ENCODE results near the gene PTPRK. TPM values are rescaled to one million over a fixed set of nuclear protein-coding genes. Genes with fewer than 3 reads are reported as not detected.

The PTPRK gene
- total RNA-seq, 2 donors from 2014 or later = 0.77 to 0.78 TPM

- Mint-ChIP-seq H3K36me3 (ENCODE audit: low read depth) (peaks cover 3% of the 10 kb centered on the region), H3K27ac (no peak overlapping the region), H3K4me3 (no peak overlapping the region), H3K4me1 (peaks cover 5% of the 10 kb centered on the region), H3K27me3 (peaks cover 17% of the 10 kb centered on the region)
- no peaks in the 10 kb centered on the region for H3K9me3 ChIP-seq (ENCODE audit: control insufficient read depth, low read length, poor library complexity, severe bottlenecking)
- DNase-seq (no peak), ATAC-seq (no peak)
These were observed 173.3 kb downstream of the PTPRK start for GRCh38 chr6:128347123-128347522.

GRCh38 chr6:128346569-128346968 lies 173.8 kb downstream of the PTPRK start:
- no peak overlapping the region for H3K4me3 Mint-ChIP-seq
- H3K4me1 Mint-ChIP-seq = peaks cover 5% of the 10 kb centered on the region

GRCh38 chr6:128345278-128345677 lies 175.1 kb downstream of the PTPRK start:
- H3K36me3 Mint-ChIP-seq (ENCODE audit: low read depth) = peaks cover 3% of the 10 kb centered on the region
- H3K27ac Mint-ChIP-seq = no peak overlapping the region
- DNase-seq (no peak), ATAC-seq (no peak)
- no peaks in the 10 kb centered on the region for H3K9me3 ChIP-seq (ENCODE audit: control insufficient read depth, low read length, poor library complexity, severe bottlenecking)
- peaks cover 21% of the 10 kb centered on the region for H3K27me3 Mint-ChIP-seq
- H3K4me1 Mint-ChIP-seq = peaks cover 5% of the 10 kb centered on the region
- H3K4me3 Mint-ChIP-seq = no peak overlapping the region

More at GRCh38 chr6:128346569-128346968, 173.8 kb downstream of the PTPRK start:
- Mint-ChIP-seq H3K27me3 (peaks cover 21% of the 10 kb centered on the region), H3K36me3 (ENCODE audit: low read depth) (peaks cover 3% of the 10 kb centered on the region), H3K27ac (no peak overlapping the region)
- DNase-seq = no peak
- ATAC-seq = no peak
- no peaks in the 10 kb centered on the region for H3K9me3 ChIP-seq (ENCODE audit: control insufficient read depth, low read length, poor library complexity, severe bottlenecking)

- Mint-ChIP-seq H3K4me1 (no peaks in the 10 kb centered on the region), H3K27me3 (peaks cover 14% of the 10 kb centered on the region), H3K4me3 (no peak overlapping the region), H3K27ac (no peak overlapping the region), H3K36me3 (ENCODE audit: low read depth) (no peaks in the 10 kb centered on the region)
- no peak for ATAC-seq
- DNase-seq = no peak
- H3K9me3 ChIP-seq (ENCODE audit: control insufficient read depth, low read length, poor library complexity, severe bottlenecking) = no peaks in the 10 kb centered on the region
These were observed 176.7 kb downstream of the PTPRK start for GRCh38 chr6:128343706-128344105.

GRCh38 chr6:128339635-128340450 lies 180.6 kb downstream of the PTPRK start:
- H3K4me1 Mint-ChIP-seq = peaks cover 2% of the 10 kb centered on the region
- no peak overlapping the region for H3K4me3 Mint-ChIP-seq
- H3K27me3 Mint-ChIP-seq = peaks cover 22% of the 10 kb centered on the region
- no peaks in the 10 kb centered on the region for H3K9me3 ChIP-seq (ENCODE audit: control insufficient read depth, low read length, poor library complexity, severe bottlenecking)
- peaks cover 2% of the 10 kb centered on the region for H3K36me3 Mint-ChIP-seq (ENCODE audit: low read depth)
- no peak for DNase-seq
- no peak for ATAC-seq
- no peak overlapping the region for H3K27ac Mint-ChIP-seq

- Mint-ChIP-seq H3K27me3 (peaks cover 21% of the 10 kb centered on the region), H3K4me3 (no peak overlapping the region), H3K4me1 (peaks cover 2% of the 10 kb centered on the region), H3K27ac (no peak overlapping the region), H3K36me3 (ENCODE audit: low read depth) (peaks cover 4% of the 10 kb centered on the region)
- DNase-seq = no peak
- no peaks in the 10 kb centered on the region for H3K9me3 ChIP-seq (ENCODE audit: control insufficient read depth, low read length, poor library complexity, severe bottlenecking)
- ATAC-seq = no peak
These were observed 182.8 kb downstream of the PTPRK start for GRCh38 chr6:128337619-128338018.

- Mint-ChIP-seq H3K27ac (no peak overlapping the region), H3K36me3 (ENCODE audit: low read depth) (peaks cover 5% of the 10 kb centered on the region), H3K4me3 (no peak overlapping the region), H3K27me3 (peaks cover 21% of the 10 kb centered on the region), H3K4me1 (peaks cover 2% of the 10 kb centered on the region)
- no peak for DNase-seq
- no peaks in the 10 kb centered on the region for H3K9me3 ChIP-seq (ENCODE audit: control insufficient read depth, low read length, poor library complexity, severe bottlenecking)
- no peak for ATAC-seq
These were observed 183.8 kb downstream of the PTPRK start for GRCh38 chr6:128336436-128337095.

GRCh38 chr6:128335963-128336362 lies 184.4 kb downstream of the PTPRK start:
- Mint-ChIP-seq H3K36me3 (ENCODE audit: low read depth) (peaks cover 5% of the 10 kb centered on the region), H3K27ac (no peak overlapping the region), H3K4me1 (peaks cover 2% of the 10 kb centered on the region), H3K27me3 (peaks cover 22% of the 10 kb centered on the region), H3K4me3 (no peak overlapping the region)
- no peak for ATAC-seq
- no peak for DNase-seq
- H3K9me3 ChIP-seq (ENCODE audit: control insufficient read depth, low read length, poor library complexity, severe bottlenecking) = no peaks in the 10 kb centered on the region

- H3K27ac Mint-ChIP-seq = no peak overlapping the region
- H3K27me3 Mint-ChIP-seq = peaks cover 31% of the 10 kb centered on the region
- H3K9me3 ChIP-seq (ENCODE audit: control insufficient read depth, low read length, poor library complexity, severe bottlenecking) = no peaks in the 10 kb centered on the region
- peaks cover 2% of the 10 kb centered on the region for H3K4me1 Mint-ChIP-seq
- ATAC-seq = no peak
- H3K4me3 Mint-ChIP-seq = no peak overlapping the region
- peaks cover 6% of the 10 kb centered on the region for H3K36me3 Mint-ChIP-seq (ENCODE audit: low read depth)
- no peak for DNase-seq
These were observed 186.7 kb downstream of the PTPRK start for GRCh38 chr6:128333581-128334223.

- H3K4me3 Mint-ChIP-seq = no peak overlapping the region
- ATAC-seq (peak; percentile 80), DNase-seq (peak in 1 of 3 donors; percentile 8)
- H3K36me3 Mint-ChIP-seq (ENCODE audit: low read depth) = peaks cover 4% of the 10 kb centered on the region
- peaks cover 16% of the 10 kb centered on the region for H3K27me3 Mint-ChIP-seq
- no peak overlapping the region for H3K27ac Mint-ChIP-seq
- no peaks in the 10 kb centered on the region for H3K9me3 ChIP-seq (ENCODE audit: control insufficient read depth, low read length, poor library complexity, severe bottlenecking)
- no peaks in the 10 kb centered on the region for H3K4me1 Mint-ChIP-seq
These were observed 192.5 kb downstream of the PTPRK start for GRCh38 chr6:128327890-128328289.

- Mint-ChIP-seq H3K36me3 (ENCODE audit: low read depth) (no peaks in the 10 kb centered on the region), H3K4me3 (no peak overlapping the region), H3K27ac (no peak overlapping the region), H3K27me3 (peaks cover 4% of the 10 kb centered on the region), H3K4me1 (peaks cover 2% of the 10 kb centered on the region)
- ATAC-seq = no peak
- no peak for DNase-seq
- H3K9me3 ChIP-seq (ENCODE audit: control insufficient read depth, low read length, poor library complexity, severe bottlenecking) = no peaks in the 10 kb centered on the region
These were observed 197.4 kb downstream of the PTPRK start for GRCh38 chr6:128323011-128323410.

- Mint-ChIP-seq H3K4me1 (peaks cover 2% of the 10 kb centered on the region), H3K27me3 (peaks cover 4% of the 10 kb centered on the region), H3K4me3 (no peak overlapping the region), H3K27ac (no peak overlapping the region), H3K36me3 (ENCODE audit: low read depth) (no peaks in the 10 kb centered on the region)
- DNase-seq (no peak), ATAC-seq (no peak)
- no peaks in the 10 kb centered on the region for H3K9me3 ChIP-seq (ENCODE audit: control insufficient read depth, low read length, poor library complexity, severe bottlenecking)
These were observed 200.5 kb downstream of the PTPRK start for GRCh38 chr6:128319946-128320345.

GRCh38 chr6:128319157-128319556 lies 201.2 kb downstream of the PTPRK start:
- H3K9me3 ChIP-seq (ENCODE audit: control insufficient read depth, low read length, poor library complexity, severe bottlenecking) = no peaks in the 10 kb centered on the region
- peaks cover 4% of the 10 kb centered on the region for H3K27me3 Mint-ChIP-seq
- H3K27ac Mint-ChIP-seq = no peak overlapping the region
- H3K4me1 Mint-ChIP-seq = peaks cover 2% of the 10 kb centered on the region
- DNase-seq (no peak), ATAC-seq (no peak)
- no peaks in the 10 kb centered on the region for H3K36me3 Mint-ChIP-seq (ENCODE audit: low read depth)
- no peak overlapping the region for H3K4me3 Mint-ChIP-seq

All from T-helper 17 cell (primary cell).